ENCODE measurements around the gene FARP1. TPM values are rescaled to one million over a fixed set of nuclear protein-coding genes. Genes with fewer than 3 reads are reported as not detected.

The FARP1 gene
- total and polyA plus RNA-seq, 2 of the 8 experiments (the other 6 are each of a cell fraction or from before 2014, with no cell fraction given), result 24.7 to 104 TPM

GRCh38 chr13:98143601-98144026 is 720 bp downstream of the FARP1 start (continued):
- TF ChIP-seq JUN (IDR thresholded peaks at IDR 0.05; ENCODE audit: low read depth, low read length) (no peak), CBX8 (IDR thresholded peaks at IDR 0.05; ENCODE audit: borderline replicate concordance, low read depth, low read length) (no peak), ASH2L (IDR thresholded peaks at IDR 0.05; ENCODE audit: low read length) (peak; percentile 35), NANOG (IDR thresholded peaks at IDR 0.05; ENCODE audit: insufficient read depth, low read depth, low read length, poor library complexity, severe bottlenecking) (no peak), ATF2 (IDR thresholded peaks at IDR 0.05; ENCODE audit: low read length) (no peak), HDAC6 (IDR thresholded peaks at IDR 0.05; ENCODE audit: low read depth, low read length) (no peak), ZNF274 (IDR thresholded peaks at IDR 0.05; ENCODE audit: borderline replicate concordance, extremely low read depth, low read length) (no peak), BCL11A (IDR thresholded peaks at IDR 0.05; ENCODE audit: low read depth in 2 of 2, low read length in 2 of 2) (no peak), JUND (IDR thresholded peaks at IDR 0.05; ENCODE audit: low read length) (no peak), SP2 (IDR thresholded peaks at IDR 0.05; ENCODE audit: low read length) (no peak)

Data from H1 (cell line).